ENCODE data around the gene RAB33A.
"Not testable (repeated sequence)": the region's sequence is repeated elsewhere in the genome, so short reads cannot be mapped to it uniquely, and the experiment has no call there.

The RAB33A gene

DNA sequence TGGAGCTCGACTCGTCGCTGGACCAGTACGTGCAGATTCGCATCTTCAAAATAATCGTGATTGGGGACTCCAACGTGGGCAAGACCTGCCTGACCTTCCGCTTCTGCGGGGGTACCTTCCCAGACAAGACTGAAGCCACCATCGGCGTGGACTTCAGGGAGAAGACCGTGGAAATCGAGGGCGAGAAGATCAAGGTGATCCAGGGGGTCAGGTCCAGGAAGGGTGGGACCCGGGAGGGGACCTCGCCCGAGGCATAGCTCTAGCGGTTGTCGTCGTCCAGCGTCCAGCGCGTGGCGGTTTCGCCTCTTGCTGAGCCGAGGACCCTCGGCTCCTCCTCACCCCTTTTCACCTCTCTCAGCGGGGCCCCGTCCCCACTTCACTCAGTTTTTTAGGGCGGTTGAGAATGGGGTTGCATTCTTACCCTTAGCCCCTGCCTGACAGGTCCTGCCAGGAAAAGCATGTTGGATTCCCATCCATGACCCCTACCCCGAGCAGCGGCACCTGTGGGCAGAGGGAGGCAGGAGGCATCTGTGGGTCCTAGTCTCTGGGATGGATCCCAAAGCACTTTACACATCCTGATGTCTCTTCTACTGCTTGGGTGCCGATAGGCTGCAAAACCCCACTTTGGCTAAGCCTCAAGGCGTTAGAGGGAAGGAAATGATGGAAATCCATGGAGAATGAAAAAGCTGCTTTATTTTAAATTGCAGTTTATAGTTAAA is 524 bp downstream of the RAB33A start:
- no peak for DNase-seq (ENCODE audit: low spot score)

- peak; percentile 9 for DNase-seq (ENCODE audit: low spot score)
Measured at GRCh38 chrX:130173190-130173895, 1.6 kb downstream of the RAB33A start.

DNA sequence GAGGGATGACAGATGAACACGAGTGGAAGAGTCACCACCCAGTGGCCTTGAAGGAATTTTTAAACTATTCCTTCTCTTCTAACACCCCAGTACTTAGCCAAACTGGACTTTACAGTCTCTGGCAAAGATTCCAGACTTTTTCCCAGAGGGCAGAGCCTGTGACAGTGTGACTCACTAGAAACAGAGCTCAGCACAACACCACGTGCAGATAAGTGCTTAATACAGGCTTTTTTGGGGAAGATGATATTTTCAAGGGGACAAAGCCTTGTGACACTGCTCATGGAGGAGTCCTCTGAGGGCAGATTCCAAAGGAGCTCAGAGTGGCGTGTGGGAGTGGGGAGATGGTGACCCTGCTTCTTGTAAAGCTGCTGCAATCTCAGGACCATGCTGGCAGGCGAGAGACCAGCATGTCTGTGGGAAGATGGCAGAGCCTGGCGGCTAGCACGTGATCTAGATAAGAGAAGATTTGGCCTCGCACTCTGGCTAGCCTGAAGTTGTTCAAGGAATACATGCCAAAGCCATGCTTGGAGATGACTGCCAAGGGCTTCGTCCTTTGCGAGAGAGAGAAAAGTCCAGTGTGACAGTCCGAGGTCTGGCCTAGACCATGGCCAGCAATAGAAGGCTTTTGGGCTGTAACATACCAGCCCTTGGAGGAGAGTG is 2.4 kb downstream of the RAB33A start:
- no peak for DNase-seq (ENCODE audit: low spot score)

GRCh38 chrX:130174937-130175336 is 3.2 kb downstream of the RAB33A start:
- DNase-seq (ENCODE audit: low spot score): no peak

GRCh38 chrX:130176354-130176776 is 4.6 kb downstream of the RAB33A start:
- peak; percentile 7 for DNase-seq (ENCODE audit: low spot score)

DNA sequence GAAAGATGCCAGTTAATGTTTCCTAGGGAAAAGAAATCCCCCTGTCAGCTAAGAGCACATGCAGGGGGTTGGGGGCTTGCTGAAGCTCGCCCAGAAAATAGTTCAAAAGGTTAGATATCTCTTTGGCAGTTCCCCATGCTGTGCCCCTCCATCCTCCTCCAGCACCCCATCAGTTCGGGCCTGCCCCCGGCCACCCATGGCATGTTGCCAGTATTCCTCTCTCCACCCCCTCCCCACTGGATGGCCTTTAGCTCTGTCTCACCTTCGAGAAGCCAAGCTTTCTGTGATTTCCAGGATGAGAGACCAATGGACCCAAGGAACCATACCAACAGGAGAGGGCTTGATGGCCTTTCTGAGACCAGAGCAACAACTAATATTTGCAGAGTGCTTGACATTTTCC is 5.2 kb downstream of the RAB33A start:
- DNase-seq (ENCODE audit: low spot score): no peak

GRCh38 chrX:130179170-130179569 is 7.4 kb downstream of the RAB33A start:
- DNase-seq (ENCODE audit: low spot score): no peak

GRCh38 chrX:130179579-130180215 is 7.9 kb downstream of the RAB33A start:
- DNase-seq (ENCODE audit: low spot score): no peak

DNA sequence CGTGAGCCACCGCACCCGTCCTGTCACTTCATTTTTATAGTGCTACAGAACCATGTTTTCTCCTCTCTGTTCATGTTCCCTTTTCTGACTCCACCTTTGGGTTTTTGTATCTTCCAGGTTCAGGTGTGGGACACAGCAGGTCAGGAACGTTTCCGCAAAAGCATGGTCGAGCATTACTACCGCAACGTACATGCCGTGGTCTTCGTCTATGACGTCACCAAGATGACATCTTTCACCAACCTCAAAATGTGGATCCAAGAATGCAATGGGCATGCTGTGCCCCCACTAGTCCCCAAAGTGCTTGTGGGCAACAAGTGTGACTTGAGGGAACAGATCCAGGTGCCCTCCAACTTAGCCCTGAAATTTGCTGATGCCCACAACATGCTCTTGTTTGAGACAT is 12.4 kb downstream of the RAB33A start:
- DNase-seq (ENCODE audit: low spot score): no peak

DNA sequence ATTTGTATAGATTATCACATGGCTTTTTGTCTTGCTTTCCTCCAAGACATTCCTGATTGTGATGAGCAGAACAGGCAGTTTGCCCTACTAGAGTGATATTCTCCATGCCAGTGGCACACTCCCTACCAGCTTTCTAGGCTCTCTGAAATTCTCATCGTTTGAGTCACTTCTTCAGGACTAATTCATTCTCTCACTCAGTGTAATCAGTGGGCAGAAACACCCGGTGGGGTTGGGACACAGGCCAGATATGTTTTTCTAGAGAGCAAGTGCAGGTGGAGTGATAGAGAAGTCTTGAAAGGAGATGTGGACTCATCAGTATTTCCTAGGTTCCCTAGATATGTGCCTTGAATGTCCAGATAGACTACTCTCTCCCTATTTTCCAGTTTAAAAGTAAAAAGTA is 13.1 kb downstream of the RAB33A start:
- no peak for DNase-seq (ENCODE audit: low spot score)

DNA sequence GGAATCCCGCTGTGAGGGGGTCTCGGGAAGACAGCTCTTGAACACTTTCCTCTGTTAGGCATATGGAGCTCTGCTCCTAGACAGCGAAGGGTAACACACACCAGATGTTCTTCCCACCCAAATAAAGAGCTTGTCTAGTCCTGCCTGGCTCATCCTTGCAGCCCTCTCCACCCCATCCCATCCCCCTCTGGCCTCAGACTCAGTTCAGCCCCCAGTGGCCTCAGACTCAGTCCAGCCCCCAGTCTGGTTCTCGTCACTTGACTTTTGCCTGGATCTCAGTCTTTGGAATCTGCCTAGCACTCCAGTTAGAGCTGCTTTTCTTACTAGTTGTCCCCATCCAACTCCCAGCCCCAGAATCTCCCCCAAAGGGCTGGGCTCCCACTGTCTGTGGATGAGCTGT is 14.9 kb downstream of the RAB33A start:
- DNase-seq (ENCODE audit: low spot score): no peak

DNA sequence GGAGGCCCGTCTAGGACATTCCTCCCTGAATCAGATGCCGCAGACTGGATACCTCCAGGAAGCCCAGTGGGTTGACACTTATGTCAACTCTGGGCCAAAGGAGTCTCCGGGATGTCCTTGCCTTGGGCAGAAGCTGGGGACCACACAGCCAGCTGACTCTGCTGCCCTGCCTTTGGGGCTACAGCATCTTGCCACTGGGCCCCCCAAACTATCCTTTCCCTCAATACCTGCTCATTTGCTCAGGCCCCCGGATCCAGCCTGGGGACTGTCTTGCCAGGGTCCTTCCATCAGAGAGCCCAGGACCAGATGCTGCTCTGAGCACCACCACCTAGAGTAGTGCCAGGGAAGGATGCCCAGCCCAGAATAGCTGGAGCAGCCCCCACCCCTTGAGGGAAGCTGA is 19.0 kb downstream of the RAB33A start:
- no peak for DNase-seq (ENCODE audit: low spot score)

- DNase-seq (ENCODE audit: low spot score): no peak
Measured at GRCh38 chrX:130196466-130196865, 24.7 kb downstream of the RAB33A start.

GRCh38 chrX:130197464-130197863 is 25.7 kb downstream of the RAB33A start:
- no peak for DNase-seq (ENCODE audit: low spot score)

DNA sequence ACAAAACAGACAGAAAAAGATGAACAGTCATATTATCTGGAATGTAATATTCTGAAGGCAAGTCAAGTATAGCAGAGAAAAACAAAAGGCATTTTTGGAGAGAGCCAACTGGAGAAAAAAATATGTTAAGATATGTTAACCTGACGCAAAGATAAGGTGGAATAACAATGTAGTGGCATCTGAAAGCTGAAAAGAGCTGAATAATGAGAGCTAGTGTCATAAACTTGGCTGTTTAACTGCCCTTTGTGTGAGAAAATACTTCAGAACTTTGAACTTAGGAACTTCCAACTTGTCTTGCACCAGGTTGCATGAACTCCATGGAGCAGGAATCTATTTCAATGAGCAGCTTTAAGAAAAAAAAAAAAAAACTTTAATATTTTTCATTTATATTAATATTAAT is 32.9 kb downstream of the RAB33A start:
- DNase-seq (ENCODE audit: low spot score): no peak

DNA sequence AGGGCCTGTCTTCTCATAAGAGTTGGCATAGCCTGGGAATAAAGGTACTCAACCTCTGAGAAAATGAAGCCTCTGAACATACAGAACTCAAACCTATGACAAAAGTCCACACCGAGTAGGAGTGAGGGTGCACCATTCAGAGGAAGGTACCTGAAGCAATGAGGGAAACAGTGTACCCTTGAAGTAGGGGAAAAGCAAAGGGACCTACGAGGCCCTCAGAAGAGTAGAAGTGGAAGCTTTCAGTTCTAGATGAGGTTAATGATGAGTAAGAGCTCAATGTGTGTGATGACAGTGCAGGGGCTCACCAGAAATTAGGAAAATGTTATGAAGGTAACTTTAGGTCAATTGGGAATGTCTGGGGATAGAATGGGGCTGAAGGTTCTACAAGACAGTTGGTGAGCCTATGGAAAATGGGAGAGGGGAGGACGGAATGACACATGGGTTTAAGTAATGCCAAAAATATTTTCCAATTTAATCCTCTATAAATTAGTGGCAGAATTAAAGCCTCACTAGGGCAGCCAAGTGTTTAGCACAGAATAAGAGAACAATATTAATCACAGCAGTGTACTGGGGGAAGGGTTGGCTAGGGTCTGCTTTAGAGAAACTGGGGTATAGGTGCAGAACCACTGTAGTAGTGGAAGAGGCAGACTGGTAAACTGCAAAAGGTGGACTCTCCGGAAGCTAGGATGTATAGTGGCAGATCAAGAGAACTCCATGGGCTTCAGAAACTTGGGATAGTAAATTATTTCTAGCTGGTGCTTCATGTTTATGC is 39.8 kb downstream of the RAB33A start:
- no peak for DNase-seq (ENCODE audit: low spot score)

DNA sequence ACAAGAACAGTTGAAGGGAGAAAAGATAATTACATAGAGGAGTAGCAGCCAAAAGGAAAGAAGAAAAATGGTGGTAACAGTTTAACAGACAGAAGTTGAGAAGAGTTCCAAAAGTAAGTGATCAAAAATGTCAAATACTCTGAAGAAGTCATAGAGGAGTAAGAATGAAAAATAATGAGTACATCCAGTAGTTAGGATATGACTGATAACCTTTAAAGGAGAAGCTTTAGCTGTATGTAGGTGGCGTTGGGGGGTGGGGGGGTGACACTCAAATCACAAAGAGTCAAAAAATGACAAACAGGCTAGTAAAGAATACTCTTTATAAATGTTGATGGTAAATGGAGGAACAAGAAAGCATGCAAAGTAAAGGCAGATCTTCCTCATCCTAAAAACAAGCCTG is 40.6 kb downstream of the RAB33A start:
- no peak for DNase-seq (ENCODE audit: low spot score)

- DNase-seq (ENCODE audit: low spot score): no peak
Measured at GRCh38 chrX:130213376-130213775, 41.6 kb downstream of the RAB33A start.

- peak; percentile 61 for DNase-seq (ENCODE audit: low spot score)
Measured at GRCh38 chrX:130216320-130216719, 44.6 kb downstream of the RAB33A start.

DNA sequence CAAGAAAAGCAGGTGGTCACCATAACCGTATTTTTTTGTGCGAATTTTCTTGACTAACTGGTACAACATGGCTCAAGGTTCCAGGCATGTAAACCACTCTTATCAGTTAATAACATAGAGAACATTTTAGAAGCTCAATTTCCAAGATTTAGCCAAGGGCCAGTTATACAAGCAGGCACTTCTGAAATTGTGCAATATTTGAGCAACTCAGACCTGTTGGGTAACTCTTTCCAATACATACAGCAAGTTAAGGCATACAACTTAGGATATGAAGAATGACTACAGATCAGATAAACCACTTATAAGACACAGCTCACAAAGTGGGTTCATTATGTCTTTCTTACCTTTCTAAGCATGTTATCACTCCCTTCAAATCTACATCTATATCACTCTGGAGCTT is 53.0 kb downstream of the RAB33A start:
- no peak for DNase-seq (ENCODE audit: low spot score)

- DNase-seq (ENCODE audit: low spot score): no peak
Measured at GRCh38 chrX:130228871-130229270, 57.1 kb downstream of the RAB33A start.

GRCh38 chrX:130231184-130231583 is 59.4 kb downstream of the RAB33A start:
- DNase-seq (ENCODE audit: low spot score): not testable (repeated sequence)
